Medulla oblongata (tissue), 1 donor: Measurements from ENCODE around the gene CCNF.
"Not testable (repeated sequence)": the region's sequence is repeated elsewhere in the genome, so short reads cannot be mapped to it uniquely, and the experiment has no call there.

Source experiments
- DNase-seq: peaks from one replicate; pipeline ENCODE4 v3.0.0-alpha.2; 2015; ENCODE audit errors: extremely low spot score

The CCNF gene

GRCh38 chr16:2427526-2427925 lies 1.7 kb upstream of the CCNF start:
- DNase-seq: no peak

DNA sequence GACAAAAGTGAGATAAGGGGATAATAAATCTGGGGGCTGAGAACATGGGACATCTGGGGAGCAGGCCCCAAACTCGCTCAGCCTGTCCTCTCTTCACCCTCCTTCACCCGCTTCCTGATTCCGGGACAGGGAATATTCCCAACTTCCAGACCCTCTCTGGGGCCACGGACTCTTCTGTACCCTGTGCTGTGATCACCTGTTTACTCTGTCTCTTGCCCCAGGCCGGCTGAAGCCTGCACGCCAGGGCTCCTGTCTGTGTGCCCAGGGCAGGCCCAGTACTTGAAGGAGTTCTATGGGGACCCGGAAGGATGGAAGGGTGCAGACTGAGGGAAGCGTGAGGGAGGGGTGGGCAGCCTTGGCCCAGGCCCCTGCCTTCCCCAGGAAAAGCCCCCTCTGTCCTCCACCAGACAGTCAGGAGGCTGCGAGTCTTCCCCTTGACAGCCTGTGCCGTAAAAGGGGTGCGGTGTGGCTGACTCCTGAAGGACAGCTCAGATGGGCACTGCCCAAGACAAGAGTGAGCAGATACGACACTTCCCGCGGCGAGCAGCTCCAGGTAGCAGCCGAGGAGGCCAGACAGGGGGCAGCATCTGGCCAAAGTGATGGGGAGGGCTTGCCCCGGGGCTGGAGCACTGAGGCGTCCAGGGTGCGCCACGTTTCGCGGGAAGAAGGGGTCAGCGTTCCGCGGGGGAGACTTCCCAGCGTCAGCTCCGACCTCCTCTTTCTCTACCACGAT lies 1.0 kb upstream of the CCNF start:
- DNase-seq: no peak

DNA sequence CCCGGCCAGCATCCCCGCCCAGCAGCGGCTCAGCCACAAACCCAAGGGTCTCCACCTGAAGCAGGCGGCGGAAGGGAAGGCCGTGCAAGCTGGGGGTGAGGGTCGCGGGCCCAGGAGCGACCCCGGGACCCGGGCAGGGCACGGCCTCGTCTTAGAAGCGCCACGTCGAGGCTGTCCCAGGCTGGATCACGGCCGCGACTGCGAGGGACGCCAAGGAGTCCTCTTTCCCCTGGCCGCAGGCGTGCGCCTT lies 538 bp upstream of the CCNF start:
- no peak for DNase-seq

DNA sequence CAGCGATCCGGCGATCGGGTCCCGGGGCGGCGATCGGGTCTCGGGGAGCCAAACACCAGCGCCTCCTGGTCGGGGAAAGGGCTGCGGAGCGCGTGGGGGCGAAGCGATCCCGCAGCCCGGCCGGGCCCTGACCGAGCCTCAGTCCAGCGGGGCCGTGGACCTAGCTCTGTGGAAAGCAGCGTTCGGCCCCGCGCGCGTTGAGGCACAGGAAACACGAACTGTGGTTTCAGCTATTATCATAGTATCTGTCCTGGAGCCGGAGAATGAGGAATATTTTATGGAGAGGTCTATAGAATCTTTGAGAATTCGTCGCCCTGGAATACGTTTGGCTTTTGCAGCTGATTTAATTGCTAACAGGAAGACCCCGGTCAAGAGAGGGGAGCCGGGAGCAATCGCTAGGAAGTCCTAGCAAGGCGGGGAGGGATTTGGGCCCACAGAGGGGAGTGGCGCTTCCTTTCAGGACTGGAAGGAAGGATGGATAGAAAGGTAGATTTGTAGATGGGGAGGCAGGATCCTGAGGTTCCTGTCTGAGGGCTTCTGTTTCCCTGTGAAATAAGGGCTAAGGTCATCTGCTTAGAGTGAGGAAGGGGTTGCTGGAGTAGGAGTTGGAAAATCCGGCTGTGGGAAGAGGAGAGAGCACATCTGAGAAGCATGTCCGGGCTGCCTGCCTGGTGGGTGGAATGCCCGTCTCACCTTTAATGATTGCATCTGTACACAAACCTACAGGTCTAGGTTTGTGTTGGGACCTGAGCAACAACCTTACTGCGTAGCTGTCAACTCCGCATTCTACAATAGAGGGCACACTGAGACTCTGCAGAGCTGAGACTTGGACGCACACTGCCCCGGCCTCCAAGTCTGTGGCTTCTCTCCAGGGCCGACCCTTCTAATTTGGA lies 770 bp downstream of the CCNF start:
- peak; percentile 18 for DNase-seq

GRCh38 chr16:2432286-2432685 lies 3.0 kb downstream of the CCNF start:
- no peak for DNase-seq

DNA sequence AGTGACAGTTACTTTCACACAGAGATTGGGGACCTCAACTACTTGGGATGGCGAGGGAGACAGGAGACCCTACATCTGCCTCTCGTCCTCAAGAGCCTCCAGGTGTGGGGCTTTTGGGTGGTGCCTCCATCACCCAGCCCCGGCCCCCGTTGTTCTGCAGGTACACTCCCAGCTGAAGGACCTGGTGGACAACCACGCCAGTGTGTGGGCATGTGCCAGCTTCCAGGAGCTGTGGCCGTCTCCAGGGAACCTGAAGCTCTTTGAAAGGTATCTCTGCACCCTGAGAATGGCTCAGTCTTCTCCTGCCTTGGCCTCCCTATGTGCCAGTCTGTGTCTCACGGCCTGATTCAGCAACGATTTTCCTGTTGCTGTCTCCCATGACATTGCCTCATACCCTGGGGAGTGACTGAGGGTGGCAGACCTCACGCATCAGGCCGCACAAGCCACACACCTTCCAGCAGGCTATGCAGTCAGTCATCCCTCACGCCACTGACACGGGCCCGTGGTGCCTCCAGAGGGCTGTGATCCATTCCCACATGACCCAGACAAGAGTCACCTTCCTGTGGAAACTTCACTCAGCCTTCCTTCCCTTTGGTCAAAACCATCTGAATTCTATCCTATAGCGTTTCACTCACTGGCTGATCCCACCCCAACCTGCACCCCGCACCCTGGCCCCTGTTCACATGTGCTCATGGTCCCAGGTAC lies 3.7 kb downstream of the CCNF start:
- DNase-seq: no peak

DNA sequence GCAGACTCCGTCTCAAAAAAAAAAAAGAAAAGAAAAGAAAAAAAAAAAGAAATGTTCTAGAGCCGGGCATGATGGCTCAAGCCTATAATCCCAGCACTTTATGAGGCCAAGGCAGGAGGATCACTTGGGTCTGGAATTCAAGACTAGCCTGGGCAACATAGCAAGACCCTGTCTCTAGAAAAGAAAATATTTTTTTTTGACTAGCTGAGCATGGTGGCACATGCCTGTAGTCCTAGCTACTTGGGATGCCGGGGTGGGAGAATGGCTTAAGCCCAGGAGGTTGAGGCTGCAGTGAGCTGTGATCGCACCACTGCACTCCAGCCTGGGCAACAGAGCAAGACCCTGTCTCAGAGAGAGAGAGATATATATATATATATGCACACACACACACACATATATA lies 6.0 kb downstream of the CCNF start:
- DNase-seq: not testable (repeated sequence)

DNA sequence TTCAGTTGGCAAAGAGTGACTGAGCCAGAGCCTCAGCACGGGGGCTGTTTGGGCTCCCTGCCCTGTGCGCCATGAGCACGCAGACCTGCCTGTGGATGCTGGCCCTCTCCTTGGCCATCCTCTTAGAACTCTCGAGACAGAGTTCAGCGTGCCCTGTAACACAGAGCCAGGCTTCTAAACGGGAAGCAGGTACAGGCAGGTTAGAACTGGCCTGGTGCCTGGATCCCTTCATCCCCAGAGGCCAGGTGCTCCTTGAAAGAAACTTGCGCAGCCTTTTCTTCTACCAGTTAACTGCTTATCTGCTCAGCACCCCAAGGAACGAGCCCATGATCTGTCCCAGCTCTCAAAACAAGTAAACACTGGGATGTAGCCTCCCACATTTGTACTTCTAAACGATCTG lies 6.9 kb downstream of the CCNF start:
- no peak for DNase-seq

DNA sequence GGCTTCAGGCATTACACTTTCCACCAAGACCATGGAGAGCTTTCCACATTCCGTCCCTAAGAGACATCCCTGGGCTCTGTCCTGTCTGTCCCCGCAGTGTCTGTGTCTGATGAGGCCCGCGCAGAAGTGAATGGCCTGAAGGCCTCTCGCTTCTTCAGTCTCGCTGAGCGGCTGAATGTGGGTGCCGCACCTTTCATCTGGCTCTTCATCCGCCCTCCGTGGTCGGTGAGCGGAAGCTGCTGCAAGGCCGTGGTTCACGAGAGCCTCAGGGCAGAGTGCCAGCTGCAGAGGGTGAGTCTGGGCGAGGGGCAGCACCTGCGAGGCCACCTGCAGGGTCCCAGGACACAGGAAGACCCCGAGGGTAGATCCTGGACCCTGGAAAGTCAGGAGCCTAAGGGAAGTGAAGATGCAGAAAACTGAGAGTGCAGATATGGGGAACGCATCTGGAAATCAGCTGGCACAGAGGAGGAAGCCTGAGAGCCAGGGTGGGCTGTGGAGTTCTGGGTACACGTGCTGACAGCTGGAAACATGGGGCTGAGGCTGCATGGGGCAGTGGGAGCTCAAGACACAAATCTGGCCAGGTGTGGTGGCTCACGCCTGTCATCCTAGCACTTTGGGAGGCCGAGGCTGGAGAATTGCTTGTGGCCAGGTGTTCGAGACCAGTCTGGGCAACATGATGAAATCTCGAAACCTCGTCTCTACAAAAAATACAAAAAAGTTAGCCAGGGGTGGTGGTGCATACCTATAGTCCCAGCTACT lies 8.0 kb downstream of the CCNF start:
- DNase-seq: no peak

- DNase-seq: peak; percentile 33
Observed at GRCh38 chr16:2438121-2438520, 8.9 kb downstream of the CCNF start.

- no peak for DNase-seq
Observed at GRCh38 chr16:2439598-2439997, 10.4 kb downstream of the CCNF start.

GRCh38 chr16:2441143-2441804 lies 12.0 kb downstream of the CCNF start:
- DNase-seq: not testable (repeated sequence)

DNA sequence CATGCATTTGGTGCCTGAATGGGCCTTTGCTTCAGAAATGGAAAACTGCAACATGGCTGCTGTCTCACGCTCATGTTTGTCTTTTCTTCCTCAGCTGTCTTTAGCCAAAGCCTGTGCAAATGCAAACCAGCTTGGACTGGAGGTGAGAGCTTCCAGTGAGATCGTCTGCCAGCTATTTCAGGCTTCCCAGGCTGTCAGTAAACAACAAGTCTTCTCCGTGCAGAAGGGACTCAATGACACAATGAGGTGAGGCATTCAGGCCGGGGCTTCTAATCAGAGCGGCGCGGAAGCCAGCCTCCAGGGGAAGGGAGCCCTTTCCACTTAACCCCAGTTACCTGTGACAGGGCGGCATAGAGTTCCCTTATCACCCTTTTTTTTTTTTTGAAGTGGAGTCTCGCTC lies 14.3 kb downstream of the CCNF start:
- no peak for DNase-seq

GRCh38 chr16:2447920-2448583 lies 18.8 kb downstream of the CCNF start:
- DNase-seq: no peak

DNA sequence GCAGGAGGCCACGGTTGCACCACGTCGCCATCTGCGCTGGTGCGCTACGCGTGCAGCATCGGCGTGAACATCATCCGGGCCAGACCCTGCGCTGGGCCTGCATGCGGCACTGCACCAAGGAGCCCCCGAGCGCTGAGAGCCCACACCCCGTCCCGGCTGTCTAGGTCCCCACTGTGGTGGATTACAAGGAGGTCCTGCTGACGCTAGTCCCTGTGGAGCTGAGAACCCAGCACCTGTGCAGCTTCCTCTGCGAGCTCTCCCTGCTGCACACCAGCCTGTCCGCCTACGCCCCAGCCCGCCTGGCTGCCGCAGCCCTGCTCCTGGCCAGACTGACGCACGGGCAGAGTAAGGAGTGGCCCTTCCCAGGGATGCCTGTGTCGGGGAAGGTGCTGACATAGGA lies 19.9 kb downstream of the CCNF start:
- no peak for DNase-seq

GRCh38 chr16:2450535-2450934 lies 21.3 kb downstream of the CCNF start:
- peak; percentile 56 for DNase-seq

GRCh38 chr16:2450975-2451381 lies 21.7 kb downstream of the CCNF start:
- DNase-seq: no peak

DNA sequence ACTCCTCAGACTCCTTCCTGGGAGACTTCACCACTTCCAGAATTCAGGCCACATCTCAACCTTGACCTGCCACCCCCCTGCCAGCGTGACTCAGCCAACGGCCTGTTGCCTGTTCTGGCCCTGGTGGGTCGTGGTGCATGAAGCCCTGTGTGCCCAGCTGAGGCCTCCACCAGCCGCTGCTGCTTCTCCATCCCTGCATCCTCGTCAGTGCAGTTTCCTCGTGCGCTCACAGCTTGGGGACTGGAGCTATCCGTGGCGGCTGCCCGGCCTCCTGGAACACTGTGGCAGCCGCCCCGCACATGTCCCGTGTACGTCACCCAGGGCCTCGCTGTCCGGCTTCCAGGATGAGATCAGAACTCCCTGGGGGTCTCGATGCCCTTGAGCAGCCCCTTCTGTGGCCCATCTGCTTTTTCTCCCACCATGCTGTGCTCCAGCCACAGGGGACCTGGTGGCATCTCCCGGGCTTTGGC lies 22.6 kb downstream of the CCNF start:
- no peak for DNase-seq

DNA sequence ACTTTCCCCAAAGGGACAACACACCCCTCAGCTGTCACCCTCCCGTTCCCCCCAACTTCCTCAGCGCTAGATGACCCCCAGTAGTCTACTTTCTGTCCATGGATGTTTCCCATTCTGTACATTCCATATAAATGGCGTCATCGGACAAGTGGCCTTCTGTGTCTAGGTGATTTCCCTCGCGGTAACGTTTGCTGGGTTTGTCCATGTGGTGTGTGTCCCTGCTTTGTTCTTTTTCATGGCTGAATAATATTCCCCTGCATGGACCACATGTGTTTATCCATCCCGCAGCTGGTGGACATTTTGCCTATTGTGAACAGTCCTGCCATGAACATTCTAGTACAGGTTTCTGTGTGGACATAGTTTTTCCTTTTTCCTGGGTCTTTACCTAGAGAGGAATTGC lies 23.4 kb downstream of the CCNF start:
- no peak for DNase-seq

- no peak for DNase-seq
Observed at GRCh38 chr16:2455081-2455845, 26.0 kb downstream of the CCNF start.
